Adipocyte (in vitro differentiated cells): Measurements from ENCODE around the gene CCDC187.

ENCODE experiments used
- DNase-seq: peaks from one replicate; pipeline ENCODE4 v3.0.0-alpha.2; 2015; ENCODE audit warnings: low read depth
- H3K27me3 ChIP-seq: replicated peaks from 2 replicates; pipeline ENCODE4 v1.7.0; 2013; ENCODE audit warnings: mild to moderate bottlenecking, low read length, moderate library complexity; ENCODE audit not compliant: control insufficient read depth, insufficient read depth
- H3K36me3 ChIP-seq: 2 replicates; pipeline ENCODE4 v1.7.0; 2013; ENCODE audit warnings: low read length, mild to moderate bottlenecking, moderate library complexity; ENCODE audit not compliant: control insufficient read depth, insufficient read depth, severe bottlenecking
- H3K4me1 ChIP-seq: 2 replicates; pipeline ENCODE4 v1.7.0; 2013; ENCODE audit warnings: mild to moderate bottlenecking, low read length, moderate library complexity; ENCODE audit not compliant: control insufficient read depth, insufficient read depth
- H3K4me3 ChIP-seq: 2 replicates; pipeline ENCODE4 v1.7.0; 2013; ENCODE audit warnings: mild to moderate bottlenecking, low read length, moderate library complexity
- H3K9ac ChIP-seq: 2 replicates; pipeline ENCODE4 v1.7.0; 2013; ENCODE audit warnings: mild to moderate bottlenecking, low read length, moderate library complexity
- H3K9me3 ChIP-seq: 2 replicates; pipeline ENCODE4 v1.7.0; 2013; ENCODE audit warnings: mild to moderate bottlenecking, low read length, moderate library complexity; ENCODE audit not compliant: control insufficient read depth

CCDC187 gene

GRCh38 chr9:136226680-136227407 is 77.0 kb downstream of the CCDC187 start:
- H3K36me3 ChIP-seq: peaks cover 5% of the 10 kb centered on the region
- no peaks in the 10 kb centered on the region for H3K9me3 ChIP-seq
- no peak overlapping the region for H3K9ac ChIP-seq
- no peaks in the 10 kb centered on the region for H3K4me1 ChIP-seq
- no peak overlapping the region for H3K4me3 ChIP-seq
- no peak for DNase-seq
- H3K27me3 ChIP-seq: no peaks in the 10 kb centered on the region

- Histone ChIP-seq H3K36me3 (peaks cover 7% of the 10 kb centered on the region), H3K4me1 (no peaks in the 10 kb centered on the region), H3K27me3 (no peaks in the 10 kb centered on the region), H3K9ac (no peak overlapping the region), H3K9me3 (no peaks in the 10 kb centered on the region), H3K4me3 (no peak overlapping the region)
- DNase-seq: peak; percentile 66
These were observed 77.9 kb downstream of the CCDC187 start for GRCh38 chr9:136225748-136226679.

GRCh38 chr9:136225366-136225747 is 78.5 kb downstream of the CCDC187 start:
- DNase-seq: no peak
- no peak overlapping the region for H3K9ac ChIP-seq
- H3K27me3 ChIP-seq: no peaks in the 10 kb centered on the region
- H3K9me3 ChIP-seq: no peaks in the 10 kb centered on the region
- peaks cover 7% of the 10 kb centered on the region for H3K36me3 ChIP-seq
- no peak overlapping the region for H3K4me3 ChIP-seq
- no peaks in the 10 kb centered on the region for H3K4me1 ChIP-seq

DNA sequence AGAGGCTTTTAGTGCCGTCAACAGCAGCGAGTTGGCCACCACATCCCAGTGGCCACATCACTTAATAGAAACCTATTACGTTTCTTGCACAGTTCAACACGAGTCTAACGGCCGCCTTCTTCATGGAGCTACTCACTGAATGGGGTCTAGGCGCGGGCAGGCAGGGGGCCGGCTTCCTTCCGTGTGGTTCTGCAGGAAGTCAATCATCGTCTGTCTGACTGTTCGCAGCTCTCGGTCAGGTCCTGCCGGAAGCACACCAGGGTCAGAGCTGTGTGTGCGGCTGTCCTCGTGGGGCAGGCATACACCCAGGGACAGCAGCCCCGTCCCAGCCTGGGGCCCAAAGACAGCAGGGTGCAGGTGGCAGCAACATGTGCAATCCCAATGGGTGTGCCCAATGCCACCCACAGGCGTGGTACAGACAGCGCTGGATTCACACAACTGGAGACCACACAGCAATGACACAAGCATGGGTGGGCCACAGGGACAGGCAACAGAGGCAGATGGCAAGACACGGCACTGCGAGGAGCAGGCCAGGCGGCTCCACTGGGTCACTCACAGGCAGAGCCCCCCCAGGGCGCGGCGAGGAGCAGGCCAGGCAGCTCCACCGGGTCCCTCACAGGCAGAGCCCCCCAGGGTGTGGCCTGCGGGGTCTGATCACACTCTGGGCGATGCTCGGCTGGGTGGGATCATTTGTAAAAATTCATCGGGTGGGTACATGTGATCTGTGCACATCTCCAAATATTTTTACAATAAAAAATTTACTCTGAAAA is 79.8 kb downstream of the CCDC187 start:
- DNase-seq: no peak
- H3K9ac ChIP-seq: no peak overlapping the region
- H3K4me3 ChIP-seq: no peak overlapping the region
- no peaks in the 10 kb centered on the region for H3K27me3 ChIP-seq
- no peaks in the 10 kb centered on the region for H3K4me1 ChIP-seq
- peaks cover 8% of the 10 kb centered on the region for H3K36me3 ChIP-seq
- no peaks in the 10 kb centered on the region for H3K9me3 ChIP-seq

- DNase-seq: no peak
- peaks cover 16% of the 10 kb centered on the region for H3K36me3 ChIP-seq
- H3K4me1 ChIP-seq: no peaks in the 10 kb centered on the region
- H3K9ac ChIP-seq: no peak overlapping the region
- no peaks in the 10 kb centered on the region for H3K9me3 ChIP-seq
- no peak overlapping the region for H3K4me3 ChIP-seq
- H3K27me3 ChIP-seq: no peaks in the 10 kb centered on the region
These were observed 81.0 kb downstream of the CCDC187 start for GRCh38 chr9:136222906-136223285.

DNA sequence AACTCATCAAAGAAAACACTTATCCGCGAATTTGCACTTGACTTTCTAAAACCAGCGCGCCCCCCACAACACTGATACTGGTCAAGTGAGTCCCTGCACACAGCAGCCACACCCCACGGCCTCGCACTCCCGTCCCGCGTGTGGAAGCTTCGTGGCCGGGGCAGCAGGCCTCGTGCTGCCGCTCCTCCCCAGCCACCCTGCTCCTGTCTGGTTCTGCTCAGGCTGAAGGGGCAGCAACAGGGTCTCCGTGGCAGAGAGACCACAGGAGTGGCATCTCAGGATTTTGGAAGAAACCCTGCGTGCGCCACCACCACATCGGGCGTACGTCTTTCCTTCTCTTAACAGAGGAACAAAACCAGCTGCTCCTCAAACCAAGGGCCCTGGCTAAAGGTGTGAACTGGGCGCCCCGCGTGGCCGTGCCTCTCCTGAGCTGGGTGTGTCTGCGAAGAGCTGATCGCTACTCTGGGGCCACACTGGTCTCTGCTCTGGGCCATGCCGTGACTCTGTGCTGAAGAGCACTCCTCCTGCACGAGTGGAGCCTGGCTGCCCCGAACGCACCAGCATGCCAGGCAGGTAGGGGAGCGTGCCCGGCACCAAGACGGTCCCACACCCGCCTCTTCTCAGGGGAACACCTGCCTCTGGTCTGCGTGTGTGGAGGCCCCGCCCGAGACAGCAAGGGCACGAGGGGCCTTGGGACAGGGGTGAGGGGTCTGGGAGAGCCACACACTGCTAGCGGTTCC is 81.6 kb downstream of the CCDC187 start:
- Histone ChIP-seq H3K9ac (no peak overlapping the region), H3K4me1 (no peaks in the 10 kb centered on the region), H3K4me3 (no peak overlapping the region), H3K27me3 (no peaks in the 10 kb centered on the region), H3K9me3 (no peaks in the 10 kb centered on the region), H3K36me3 (peaks cover 16% of the 10 kb centered on the region)
- DNase-seq: no peak

DNA sequence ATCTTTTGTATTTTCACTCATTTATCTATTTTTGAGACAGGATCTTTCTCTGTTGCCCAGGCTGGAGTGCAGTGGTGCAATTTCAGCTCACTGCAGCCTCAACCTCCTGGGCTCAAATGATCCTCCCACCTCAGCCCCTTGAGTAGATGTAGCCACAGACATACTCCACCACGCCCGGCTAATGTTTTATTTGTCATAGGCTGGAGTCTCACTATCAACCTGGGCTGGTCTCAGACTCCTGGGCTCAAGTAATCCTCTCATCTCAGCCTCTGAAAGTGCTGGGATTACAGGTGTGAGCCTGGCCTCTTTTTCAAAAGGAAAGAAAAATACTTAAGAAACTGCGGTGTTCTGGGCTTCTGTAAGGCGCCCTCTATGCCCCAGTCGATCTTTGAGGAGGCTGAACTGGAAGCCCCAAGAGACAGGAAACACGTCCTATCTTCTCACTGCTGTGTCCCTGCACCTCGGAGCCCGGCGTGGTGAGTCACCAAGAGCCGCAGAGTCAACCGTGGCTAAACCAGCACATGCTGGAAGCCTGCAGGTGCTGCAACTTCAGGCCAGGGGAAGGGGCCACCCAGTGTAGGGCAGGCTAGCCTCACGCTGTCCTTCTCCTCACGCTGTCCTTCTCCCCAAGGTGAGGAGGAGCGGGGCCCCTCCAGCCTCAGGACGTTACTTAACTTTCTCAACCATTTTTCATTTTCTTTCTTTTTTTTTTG is 83.7 kb downstream of the CCDC187 start:
- DNase-seq: no peak
- Histone ChIP-seq H3K9me3 (no peaks in the 10 kb centered on the region), H3K9ac (no peak overlapping the region), H3K4me1 (no peaks in the 10 kb centered on the region), H3K4me3 (no peak overlapping the region), H3K36me3 (peaks cover 17% of the 10 kb centered on the region), H3K27me3 (no peaks in the 10 kb centered on the region)

GRCh38 chr9:136219276-136219675 is 84.6 kb downstream of the CCDC187 start:
- H3K36me3 ChIP-seq: peaks cover 26% of the 10 kb centered on the region
- no peaks in the 10 kb centered on the region for H3K9me3 ChIP-seq
- no peak overlapping the region for H3K9ac ChIP-seq
- H3K4me1 ChIP-seq: no peaks in the 10 kb centered on the region
- no peaks in the 10 kb centered on the region for H3K27me3 ChIP-seq
- no peak for DNase-seq
- no peak overlapping the region for H3K4me3 ChIP-seq

DNA sequence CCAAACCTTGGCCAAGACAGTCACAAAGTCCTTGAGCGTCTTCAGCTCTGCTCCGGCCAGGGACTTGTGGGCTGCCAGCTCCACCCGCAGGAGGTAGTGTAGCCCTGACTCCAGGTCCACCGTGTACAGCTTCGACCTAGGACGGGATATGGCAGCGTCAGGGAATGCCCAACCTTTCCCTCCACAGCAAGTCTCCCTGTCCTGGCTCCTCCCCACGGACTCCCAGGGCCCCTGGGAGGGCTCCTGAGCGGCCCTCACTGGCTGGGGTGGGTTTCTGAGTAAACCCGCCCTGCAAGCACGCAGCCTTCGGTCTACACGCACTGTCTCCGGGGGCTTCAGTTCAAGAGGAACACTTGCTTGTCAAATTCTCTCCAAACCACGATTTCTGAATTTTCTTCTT is 85.2 kb downstream of the CCDC187 start:
- Histone ChIP-seq H3K36me3 (peaks cover 27% of the 10 kb centered on the region), H3K4me3 (no peak overlapping the region), H3K9ac (no peak overlapping the region), H3K9me3 (peaks cover 3% of the 10 kb centered on the region), H3K27me3 (no peaks in the 10 kb centered on the region), H3K4me1 (no peaks in the 10 kb centered on the region)
- no peak for DNase-seq

- Histone ChIP-seq H3K4me3 (no peak overlapping the region), H3K27me3 (no peaks in the 10 kb centered on the region), H3K9me3 (peaks cover 4% of the 10 kb centered on the region), H3K4me1 (no peaks in the 10 kb centered on the region), H3K36me3 (peaks cover 28% of the 10 kb centered on the region), H3K9ac (no peak overlapping the region)
- DNase-seq: no peak
These were observed 85.6 kb downstream of the CCDC187 start for GRCh38 chr9:136218271-136218670.
